Middle frontal gyrus (tissue), 1 donor: ENCODE measurements around the gene CD320.
"Not testable (repeated sequence)": the region's sequence is repeated elsewhere in the genome, so short reads cannot be mapped to it uniquely, and the experiment has no call there.

Experiments
- DNase-seq: peaks from one replicate; pipeline ENCODE4 v3.0.0-alpha.2; 2015; ENCODE audit warnings: low spot score; ENCODE audit errors: extremely low spot score

Gene CD320

GRCh38 chr19:8310342-8311055 is 2.3 kb upstream of the CD320 start:
- DNase-seq = no peak

DNA sequence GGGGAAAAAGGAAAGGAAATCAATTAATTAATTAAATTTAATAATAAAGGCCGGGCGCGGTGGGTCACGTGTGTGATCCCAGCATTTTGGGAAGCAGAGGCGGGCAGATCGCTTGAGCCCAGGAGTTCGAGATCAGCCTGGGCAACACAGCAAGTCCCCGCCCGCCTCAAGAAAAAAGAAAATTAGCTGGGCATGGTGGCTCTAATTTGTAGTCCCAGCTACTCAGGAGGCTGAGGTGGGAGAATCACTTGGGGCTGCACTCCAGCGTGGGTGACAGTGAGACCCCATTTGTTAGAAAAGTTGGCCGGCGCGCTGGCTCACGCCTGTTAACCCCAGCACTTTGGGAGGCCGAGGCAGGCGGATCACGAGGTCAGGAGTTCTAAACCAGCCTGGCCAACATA is 733 bp upstream of the CD320 start:
- no peak for DNase-seq

DNA sequence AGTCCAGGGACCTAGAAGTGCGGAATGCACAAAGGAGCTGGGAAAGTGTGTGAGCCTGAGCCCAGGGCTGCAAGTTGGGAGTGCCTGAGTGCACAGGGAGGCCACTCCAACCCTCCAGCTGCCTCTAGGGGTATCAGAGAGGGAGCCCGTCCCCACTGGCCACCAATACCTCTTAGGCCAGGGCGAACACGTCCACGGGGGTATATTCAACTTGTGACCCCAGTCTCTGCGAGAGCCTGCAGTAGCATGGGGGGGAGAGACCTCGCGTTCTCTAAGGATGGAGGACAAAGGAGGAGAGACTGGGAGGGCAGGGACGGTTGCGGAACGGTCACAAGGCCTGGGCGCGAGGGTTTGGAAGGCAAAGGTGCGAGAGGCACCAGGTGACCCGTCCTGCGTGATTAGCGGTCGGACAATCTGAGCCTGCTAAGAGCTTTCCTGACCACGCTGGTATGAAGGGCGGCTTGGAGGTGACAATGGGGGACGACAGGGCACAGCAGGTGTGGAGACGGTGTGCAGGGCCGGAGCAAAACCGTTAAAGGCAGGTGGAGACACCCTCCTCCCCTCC is 676 bp downstream of the CD320 start:
- DNase-seq = no peak

GRCh38 chr19:8306235-8307054 is 1.7 kb downstream of the CD320 start:
- no peak for DNase-seq

DNA sequence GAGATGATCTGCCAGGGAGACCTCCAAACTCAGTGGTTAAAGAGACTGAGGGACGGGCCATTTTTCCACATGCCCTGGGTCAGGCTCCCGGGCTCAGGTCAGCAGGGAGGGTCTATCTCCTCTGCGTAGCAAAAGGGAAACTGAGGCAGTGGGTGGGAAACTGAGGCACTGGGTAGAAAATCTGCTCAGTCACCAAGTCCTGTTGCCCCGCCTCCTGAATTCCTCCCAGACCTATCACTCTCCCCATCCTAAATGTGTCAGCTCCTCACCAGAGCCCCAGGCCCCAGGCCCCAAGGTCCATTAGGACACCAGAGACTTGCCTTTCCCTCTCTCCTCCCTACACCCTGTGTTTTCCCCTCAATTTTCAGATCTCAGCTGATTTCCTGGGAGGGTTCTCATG is 2.4 kb downstream of the CD320 start:
- no peak for DNase-seq

DNA sequence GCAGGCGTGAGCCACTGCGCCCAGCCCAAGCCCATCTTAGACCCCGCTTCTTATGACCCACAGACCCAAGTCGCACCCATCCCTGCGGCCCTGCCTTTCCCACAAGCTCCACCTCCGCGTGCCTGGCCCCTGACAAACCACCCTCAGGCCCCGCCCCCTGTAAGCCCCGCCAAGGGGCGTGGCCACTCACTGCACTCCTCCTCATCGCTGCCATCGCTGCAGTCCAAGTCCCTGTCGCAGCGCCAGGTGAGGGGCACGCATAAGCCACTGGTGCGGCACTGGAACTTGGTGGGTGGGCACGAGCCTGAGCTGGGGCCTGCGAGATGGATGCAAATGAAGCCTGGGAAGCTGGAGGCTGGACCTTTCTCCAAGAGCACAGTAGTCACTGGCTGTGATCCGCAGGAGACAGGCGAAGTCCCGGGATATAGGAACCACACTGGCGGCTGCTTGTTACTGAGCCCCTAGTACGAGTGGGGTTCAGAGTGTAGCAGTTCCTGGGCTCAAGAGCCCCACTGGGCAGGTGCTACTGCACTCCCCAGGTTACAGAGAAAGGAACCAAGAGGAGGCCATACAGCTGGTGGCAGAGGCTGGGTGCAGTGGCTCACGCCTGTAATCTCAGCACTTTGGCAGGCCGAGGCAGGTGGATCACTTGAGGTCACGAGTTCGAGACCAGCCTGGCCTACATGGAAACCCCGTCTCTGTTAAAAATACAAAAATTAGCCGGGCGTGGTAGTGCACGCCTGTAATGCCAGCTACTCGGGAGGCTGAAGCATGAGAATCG is 3.1 kb downstream of the CD320 start:
- no peak for DNase-seq

GRCh38 chr19:8302734-8303133 is 5.4 kb downstream of the CD320 start:
- DNase-seq = no peak

DNA sequence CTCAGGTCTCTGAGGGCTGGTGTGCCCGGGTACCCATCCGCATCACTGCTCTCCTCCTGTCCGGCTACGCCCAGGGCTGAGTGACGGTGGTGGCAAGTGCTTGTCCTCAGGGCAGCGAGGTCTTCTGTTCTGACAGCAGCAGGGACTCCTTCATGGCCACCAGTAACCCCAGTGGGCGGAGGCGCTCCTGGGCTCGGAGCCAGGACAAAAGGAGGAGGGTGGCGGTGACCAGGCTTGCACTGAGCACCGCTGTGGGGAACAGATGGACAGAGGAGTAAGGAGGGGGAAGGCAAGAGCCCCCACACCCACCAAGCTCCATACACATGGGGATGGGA is 5.8 kb downstream of the CD320 start:
- no peak for DNase-seq

GRCh38 chr19:8291337-8291736 is 16.8 kb downstream of the CD320 start:
- not testable (repeated sequence) for DNase-seq

GRCh38 chr19:8276508-8276907 is 31.6 kb downstream of the CD320 start:
- DNase-seq = not testable (repeated sequence)

DNA sequence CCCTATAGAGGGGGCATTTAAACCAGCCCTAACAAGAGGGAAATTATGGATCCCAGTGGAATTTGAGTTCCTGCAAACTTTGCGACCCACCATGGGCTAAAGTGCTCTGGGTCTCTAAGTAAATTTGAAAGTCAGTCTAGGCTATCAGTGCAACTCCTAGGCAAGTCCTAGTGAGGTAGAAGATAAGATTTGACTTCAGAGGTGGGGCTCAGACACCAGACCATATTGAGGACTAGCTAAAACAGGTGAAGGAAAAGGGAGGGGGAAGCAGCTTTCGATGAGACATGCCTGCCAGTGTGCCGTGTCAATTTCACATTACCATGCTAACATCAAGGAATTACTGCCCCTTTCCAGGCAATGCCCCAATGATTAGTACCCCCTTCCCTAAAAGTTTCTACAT is 38.4 kb downstream of the CD320 start:
- no peak for DNase-seq

GRCh38 chr19:8265872-8266271 is 42.3 kb downstream of the CD320 start:
- DNase-seq = no peak

GRCh38 chr19:8264248-8264647 is 43.9 kb downstream of the CD320 start:
- DNase-seq = not testable (repeated sequence)

DNA sequence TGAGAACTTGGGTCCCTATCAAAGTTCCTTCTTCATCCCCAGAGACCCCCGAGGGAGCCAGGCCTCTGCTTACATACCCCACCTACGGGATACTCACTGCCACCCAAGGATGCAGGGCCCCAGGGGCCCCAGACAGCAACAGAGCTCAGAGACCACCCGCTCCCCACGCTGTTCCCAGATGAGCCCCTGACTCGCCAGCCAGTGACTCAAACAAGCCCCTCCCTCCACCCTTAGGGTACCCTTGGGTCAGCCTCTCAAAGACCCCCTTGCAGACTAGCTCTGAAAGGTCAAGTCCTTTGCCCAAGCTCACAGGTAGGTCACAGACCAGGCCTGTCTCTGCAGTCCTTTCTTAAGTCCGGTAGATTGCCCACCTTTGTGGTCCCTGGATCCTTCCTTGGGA is 45.7 kb downstream of the CD320 start:
- no peak for DNase-seq

- no peak for DNase-seq
These were observed 46.3 kb downstream of the CD320 start for GRCh38 chr19:8261881-8262280.

DNA sequence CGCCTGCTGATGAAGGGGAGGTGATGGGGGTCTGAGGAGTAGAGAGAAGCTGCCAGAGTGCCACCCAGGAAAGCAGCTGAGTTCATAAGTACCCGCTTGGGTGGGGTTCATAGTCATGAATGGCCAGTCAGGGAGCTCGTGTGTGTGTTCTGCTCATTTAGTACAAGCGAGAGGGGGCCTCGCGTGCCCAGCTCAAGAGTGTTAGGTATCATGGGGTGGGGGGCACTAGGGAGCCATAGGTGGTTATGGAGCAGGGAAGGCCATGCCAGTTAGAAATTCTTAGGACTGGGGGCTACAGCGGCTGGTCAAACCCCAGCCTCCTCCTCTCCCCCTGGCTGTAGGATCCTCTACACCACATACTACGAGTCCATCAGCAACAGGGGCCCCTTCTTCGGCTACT is 46.8 kb downstream of the CD320 start:
- no peak for DNase-seq

DNA sequence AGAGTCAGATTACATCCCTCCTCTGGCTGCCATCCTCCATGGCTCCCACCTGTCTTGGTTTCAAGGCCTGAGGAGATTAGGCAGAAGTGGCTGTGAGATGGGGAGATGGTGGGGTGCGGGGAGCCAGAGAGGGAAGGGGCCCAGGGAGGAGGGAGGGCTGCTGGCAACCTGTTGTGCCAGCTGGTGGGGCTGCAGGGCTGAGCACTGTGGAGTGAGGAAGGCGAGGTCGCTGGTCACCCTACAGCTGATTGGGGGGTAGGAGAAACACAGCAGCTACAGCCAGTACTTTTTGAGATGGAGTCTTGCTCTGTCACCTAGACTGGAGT is 48.3 kb downstream of the CD320 start:
- no peak for DNase-seq

GRCh38 chr19:8259142-8259921 is 48.8 kb downstream of the CD320 start:
- no peak for DNase-seq

DNA sequence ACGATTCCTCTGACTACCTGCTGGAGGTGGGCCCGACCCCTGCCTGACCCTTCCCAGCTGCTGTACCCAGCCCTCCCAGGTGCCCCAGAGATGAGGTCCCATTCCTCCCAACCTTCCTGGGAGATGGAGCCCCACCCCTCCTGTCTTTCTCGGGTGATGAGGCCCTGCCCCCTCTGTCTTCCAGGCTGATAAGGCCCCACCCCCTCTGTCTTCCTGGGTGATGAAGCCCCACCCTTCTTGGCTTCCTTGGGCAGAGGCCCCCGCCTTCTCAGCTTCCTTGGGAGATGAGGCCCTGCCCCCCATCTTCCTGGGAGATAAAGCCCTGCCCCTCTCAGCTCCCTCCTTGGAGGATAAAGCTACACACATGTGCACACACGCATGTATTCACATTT is 51.1 kb downstream of the CD320 start:
- DNase-seq = no peak

DNA sequence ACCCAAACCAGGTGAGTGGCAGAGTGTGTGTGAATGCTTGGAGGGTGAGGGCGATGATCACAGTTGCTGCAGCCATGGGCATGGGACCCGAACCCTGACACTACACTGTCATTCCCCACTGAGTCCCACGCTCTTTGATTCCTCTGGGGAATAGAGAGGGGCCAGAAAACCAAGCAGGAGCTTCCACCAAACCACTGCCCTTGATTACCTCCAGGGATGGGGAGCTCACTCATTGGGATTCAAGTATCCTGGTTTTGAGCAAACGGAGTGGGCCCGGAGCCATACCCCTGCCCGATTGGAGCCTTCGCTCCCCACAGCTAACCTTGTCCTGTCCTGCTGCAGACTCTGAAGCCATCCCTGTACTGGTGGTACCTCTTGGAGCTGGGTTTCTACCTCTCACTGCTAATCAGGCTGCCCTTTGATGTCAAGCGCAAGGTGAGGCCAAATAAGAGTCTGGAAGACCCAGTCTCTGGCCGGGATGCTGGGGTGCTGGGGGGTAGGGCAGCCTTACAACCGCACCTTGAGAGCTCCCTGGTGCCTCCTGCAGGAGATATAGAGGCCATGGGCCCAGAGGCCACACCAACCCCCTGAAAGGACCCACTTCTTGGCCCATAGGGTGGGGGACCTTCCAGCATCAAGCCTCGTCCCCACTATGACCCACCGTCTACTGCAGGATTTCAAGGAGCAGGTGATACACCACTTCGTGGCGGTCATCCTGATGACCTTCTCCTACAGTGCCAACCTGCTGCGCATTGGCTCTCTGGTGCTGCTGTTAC is 51.7 kb downstream of the CD320 start:
- DNase-seq = no peak
